ENCODE results near the gene FNBP1L.

FNBP1L gene

GRCh38 chr1:93483606-93484005 is 35.7 kb downstream of the FNBP1L start:
- DNase-seq (ENCODE audit: low read depth in 3 of 3, low spot score in 1 of 3): no peak

DNA sequence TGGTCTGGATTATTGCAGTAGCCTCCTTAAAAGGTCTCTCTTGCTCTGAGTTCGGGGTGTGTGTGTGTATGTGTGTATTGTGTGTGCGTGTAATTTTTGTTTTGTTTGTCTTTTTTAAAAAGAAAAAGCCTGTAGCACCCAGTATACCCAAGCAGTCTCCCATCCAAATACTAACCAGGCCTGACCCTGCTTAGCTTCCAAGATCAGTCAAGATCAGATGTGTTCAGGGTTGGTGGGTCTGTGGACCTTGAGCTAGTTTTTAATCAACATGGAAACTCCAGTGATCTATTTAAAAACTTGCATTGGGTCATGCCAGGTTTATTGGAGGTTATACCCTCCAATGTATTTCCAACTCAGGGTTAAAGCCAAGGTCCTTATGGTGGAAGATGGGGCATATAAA is 40.3 kb downstream of the FNBP1L start:
- no peak for DNase-seq (ENCODE audit: low read depth in 3 of 3, low spot score in 1 of 3)

DNA sequence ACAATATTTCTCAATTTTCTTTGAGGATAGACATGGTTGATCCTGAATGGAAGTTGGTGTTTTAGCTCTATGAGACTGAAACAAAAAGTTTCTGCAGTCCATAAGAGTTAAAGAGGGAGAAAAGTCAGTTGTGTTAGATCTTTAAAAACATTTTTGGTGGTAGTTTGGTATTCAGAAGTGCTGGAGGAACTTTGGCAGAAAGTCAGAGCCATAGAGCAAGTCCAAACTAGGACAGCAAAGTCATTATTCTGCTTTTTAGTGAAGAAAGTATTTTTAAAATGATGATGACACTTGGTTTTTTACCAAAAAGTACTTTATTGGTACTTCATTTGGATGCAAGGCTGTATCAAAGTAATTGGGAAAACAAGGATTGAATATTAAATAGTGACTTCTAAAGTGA is 41.8 kb downstream of the FNBP1L start:
- DNase-seq (ENCODE audit: low read depth in 3 of 3, low spot score in 1 of 3): no peak

- DNase-seq (ENCODE audit: low read depth in 3 of 3, low spot score in 1 of 3): no peak
These were observed 42.4 kb downstream of the FNBP1L start for GRCh38 chr1:93490357-93490756.

DNA sequence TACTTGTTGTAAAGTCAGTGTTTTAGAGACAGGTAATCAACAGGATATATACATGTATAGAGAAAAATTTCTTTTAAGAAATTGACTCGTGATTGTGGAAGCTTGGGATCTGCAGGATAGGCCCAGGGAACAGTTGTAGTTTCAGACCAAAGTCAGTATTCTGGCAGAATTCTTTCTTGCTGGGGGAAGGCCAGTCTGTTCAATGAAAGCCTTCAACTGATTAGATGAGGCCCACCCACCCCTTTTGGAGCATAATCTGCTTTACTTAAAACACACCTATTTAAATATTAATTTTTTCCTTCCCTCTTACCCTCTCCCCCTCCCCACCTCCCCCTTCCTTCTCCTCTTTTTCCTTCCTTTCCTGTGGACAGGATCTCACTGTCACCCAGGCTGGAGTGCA is 48.0 kb downstream of the FNBP1L start:
- no peak for DNase-seq (ENCODE audit: low read depth in 3 of 3, low spot score in 1 of 3)

DNA sequence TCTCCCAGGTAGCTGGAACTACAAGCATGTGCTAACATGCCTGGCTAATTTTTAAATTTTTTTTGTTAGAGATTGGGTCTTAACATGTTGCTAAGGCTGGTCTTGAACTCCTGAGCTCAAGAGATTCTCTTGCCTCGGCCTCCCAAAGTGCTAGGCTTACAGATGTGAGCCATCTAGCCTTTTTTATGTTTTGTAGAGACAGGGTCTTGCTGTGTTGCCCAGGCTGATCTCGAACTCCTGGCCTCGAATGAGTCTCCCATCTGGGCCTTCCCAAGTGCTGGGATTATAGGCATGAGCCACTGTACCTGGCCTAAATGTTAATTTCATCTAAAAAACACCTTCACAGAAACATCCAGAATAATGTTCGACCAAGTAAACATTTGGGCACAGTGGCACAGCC is 48.6 kb downstream of the FNBP1L start:
- DNase-seq (ENCODE audit: low read depth in 3 of 3, low spot score in 1 of 3): no peak

GRCh38 chr1:93499075-93499474 is 51.2 kb downstream of the FNBP1L start:
- no peak for DNase-seq (ENCODE audit: low read depth in 3 of 3, low spot score in 1 of 3)

GRCh38 chr1:93499533-93499932 is 51.6 kb downstream of the FNBP1L start:
- DNase-seq (ENCODE audit: low read depth in 3 of 3, low spot score in 1 of 3): no peak

DNA sequence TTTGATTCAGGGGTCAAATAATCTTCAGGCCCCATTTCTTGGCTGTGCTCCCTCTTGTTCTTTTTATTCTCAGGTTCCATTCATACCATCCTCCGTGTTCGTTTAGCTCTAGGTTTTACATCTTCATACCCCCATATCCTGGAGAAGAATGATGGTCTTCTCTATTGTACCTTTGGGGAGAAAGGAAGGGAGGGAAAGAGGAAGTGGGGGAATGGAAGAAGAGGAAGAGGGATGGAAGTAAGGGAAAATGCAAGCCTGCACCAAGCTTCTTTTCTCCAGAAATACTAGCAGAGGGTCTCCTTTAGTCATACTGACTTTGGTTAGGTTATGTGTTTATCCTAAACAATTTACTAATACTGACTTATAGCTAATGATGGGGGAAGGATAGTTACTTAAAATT is 52.4 kb downstream of the FNBP1L start:
- no peak for DNase-seq (ENCODE audit: low read depth in 3 of 3, low spot score in 1 of 3)

DNA sequence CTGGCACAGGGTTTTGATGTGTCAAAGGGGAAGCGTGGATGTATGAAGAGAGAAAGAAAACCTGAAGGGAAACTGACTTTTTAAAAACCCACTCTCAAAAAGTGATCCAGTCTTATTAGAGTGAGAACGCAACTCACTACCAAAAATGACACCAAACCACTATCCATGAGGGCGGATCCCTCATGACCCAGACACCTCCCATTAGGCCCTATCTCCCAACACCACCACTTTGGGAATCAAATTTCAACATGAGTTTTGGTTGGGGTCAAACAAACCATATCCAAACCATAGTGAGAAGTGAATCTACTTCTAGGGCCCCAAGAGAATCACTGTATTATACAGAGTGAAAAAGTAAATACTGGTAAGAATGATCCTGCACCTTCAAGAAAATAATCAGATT is 53.5 kb downstream of the FNBP1L start:
- DNase-seq (ENCODE audit: low read depth in 3 of 3, low spot score in 1 of 3): no peak

- DNase-seq (ENCODE audit: low read depth in 3 of 3, low spot score in 1 of 3): no peak
These were observed 54.0 kb downstream of the FNBP1L start for GRCh38 chr1:93501829-93502369.

GRCh38 chr1:93502571-93502970 is 54.7 kb downstream of the FNBP1L start:
- DNase-seq (ENCODE audit: low read depth in 3 of 3, low spot score in 1 of 3): no peak

DNA sequence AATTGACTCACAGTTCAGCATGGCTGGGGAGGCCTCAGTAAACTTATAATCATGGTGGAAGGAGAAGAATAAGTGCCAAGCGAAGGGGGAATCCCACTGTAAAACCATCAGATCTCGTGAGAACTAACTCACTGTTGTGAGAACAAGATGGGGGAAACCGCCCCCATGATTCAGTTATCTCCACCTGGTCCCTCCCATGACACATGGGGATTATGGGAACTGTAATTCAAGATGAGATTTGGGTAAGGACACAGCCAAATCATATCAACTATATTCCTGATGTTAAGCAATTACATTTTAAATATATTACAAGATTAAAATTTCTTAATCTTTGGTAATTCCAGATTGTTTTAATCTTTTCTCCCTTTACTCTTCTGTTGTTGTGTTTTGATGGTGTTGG is 55.2 kb downstream of the FNBP1L start:
- DNase-seq (ENCODE audit: low read depth in 3 of 3, low spot score in 1 of 3): no peak

DNA sequence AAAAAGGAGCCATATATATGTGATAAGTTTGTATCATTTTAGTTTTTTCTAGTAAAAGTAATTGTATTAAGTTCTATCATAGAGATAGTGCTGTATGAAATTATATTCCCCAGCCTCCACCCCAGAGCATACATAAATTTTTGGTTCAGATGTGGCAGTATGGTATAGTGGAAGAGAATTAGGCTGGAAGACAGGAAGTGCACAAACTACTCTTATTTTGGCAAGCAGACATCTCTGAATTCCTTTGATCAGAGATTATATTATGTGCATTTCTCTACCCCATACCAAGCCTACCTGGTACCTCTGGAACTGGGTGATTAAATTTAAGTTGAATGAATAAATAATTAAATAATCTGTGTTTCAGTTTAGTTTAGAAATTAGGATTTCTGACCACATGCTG is 55.9 kb downstream of the FNBP1L start:
- no peak for DNase-seq (ENCODE audit: low read depth in 3 of 3, low spot score in 1 of 3)

- no peak for DNase-seq (ENCODE audit: low read depth in 3 of 3, low spot score in 1 of 3)
These were observed 56.5 kb downstream of the FNBP1L start for GRCh38 chr1:93504247-93505033.

DNA sequence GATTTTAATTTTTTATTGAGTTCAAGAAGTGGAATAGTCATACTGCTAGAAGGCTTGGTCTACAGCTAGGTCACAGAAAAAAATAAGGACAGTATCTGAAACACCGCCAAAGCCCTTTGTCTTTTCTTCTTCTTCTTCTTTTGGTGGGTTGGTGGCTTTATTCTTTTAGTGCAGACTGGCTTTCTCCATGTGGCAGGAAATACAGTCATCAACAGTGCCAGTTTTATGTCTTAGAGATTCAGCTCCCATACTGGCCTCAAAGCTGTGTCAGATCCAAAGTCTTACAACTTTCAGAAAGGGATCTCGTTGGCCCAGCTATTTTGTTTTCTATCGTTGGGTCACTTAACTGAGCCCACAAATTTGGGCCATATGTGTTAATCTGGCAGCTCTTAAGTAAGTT is 58.2 kb downstream of the FNBP1L start:
- DNase-seq (ENCODE audit: low read depth in 3 of 3, low spot score in 1 of 3): no peak

- no peak for DNase-seq (ENCODE audit: low read depth in 3 of 3, low spot score in 1 of 3)
These were observed 68.2 kb downstream of the FNBP1L start for GRCh38 chr1:93516164-93516563.

DNA sequence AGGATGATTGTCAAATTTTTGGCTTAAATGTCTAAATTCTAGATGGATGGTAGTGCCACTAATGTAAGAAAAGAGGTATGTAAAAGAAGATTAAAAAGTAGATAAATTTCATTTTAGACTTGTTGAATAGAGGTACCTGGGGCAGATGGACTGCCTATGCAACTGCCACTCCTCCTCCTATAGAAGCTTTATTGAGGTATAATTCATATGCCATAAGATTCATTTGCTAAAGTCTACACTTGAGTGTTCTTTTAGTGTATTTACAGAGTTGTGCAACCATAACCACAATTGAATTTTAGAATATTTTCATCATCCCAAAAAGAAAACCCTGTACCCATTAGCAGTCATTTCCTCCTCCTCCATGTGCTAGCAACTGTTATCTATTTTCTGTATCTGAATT is 70.6 kb downstream of the FNBP1L start:
- no peak for DNase-seq (ENCODE audit: low read depth in 3 of 3, low spot score in 1 of 3)

DNA sequence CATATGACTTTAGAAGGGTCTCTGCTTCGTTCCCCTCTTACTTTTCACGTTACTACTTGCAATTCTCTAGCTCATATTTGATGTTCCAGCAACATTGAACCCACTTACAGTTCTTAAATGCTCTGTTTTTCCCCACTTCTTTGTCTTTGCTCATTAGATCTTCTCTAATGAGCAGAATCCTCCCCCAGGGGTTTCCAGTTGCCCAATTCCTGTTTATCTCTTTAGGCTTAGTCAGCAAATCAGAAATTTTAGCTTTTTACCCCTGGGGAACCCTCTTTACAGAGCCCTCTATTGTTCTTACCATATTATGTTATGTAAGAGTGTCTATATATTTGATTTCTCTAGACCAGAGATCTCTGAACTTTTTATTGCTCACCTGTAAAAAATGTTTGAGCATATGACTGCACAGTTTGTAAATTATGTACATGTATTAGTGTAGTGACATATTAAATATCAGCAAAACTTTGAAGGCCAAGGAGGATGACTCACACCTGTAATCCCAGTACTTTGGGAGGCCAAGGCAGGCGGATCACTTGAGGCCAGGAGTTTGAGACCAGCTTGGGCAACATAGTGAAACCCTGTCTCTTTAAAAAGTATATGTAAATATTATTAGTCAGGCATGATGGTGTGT is 71.4 kb downstream of the FNBP1L start:
- no peak for DNase-seq (ENCODE audit: low read depth in 3 of 3, low spot score in 1 of 3)

- DNase-seq (ENCODE audit: low read depth in 3 of 3, low spot score in 1 of 3): no peak
These were observed 73.7 kb downstream of the FNBP1L start for GRCh38 chr1:93521618-93522017.

GRCh38 chr1:93522721-93523120 is 74.8 kb downstream of the FNBP1L start:
- DNase-seq (ENCODE audit: low read depth in 3 of 3, low spot score in 1 of 3): no peak

DNA sequence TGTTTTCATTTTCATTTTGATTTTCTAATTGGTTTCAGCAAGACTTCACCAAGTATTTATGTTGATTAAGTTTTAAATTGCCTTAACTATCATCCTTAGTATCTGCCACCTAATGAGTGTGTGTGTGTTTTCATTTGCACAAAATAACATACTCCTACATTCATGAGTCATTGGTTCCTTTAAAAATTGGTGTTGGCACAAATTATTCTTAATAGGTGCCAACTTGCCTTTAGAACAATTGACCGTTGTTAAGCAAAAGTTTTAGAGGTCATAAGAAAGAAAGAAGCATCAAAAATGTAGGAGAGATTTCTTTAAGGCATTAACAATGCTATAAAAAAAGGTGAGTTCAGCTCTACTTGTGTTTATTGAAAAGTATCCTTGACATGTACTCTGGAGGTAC is 77.5 kb downstream of the FNBP1L start:
- no peak for DNase-seq (ENCODE audit: low read depth in 3 of 3, low spot score in 1 of 3)

- DNase-seq (ENCODE audit: low read depth in 3 of 3, low spot score in 1 of 3): no peak
These were observed 78.5 kb downstream of the FNBP1L start for GRCh38 chr1:93526431-93526830.

Measured in stimulated activated CD4-positive, alpha-beta T cell treated with anti-CD3 and anti-CD28 coated beads, TNF-alpha, amount 100 ng/mL, for 1 hour (primary cell).